HCT116 (cell line): ENCODE measurements around the gene HARBI1. TPM values are rescaled to one million over a fixed set of nuclear protein-coding genes. Genes with fewer than 3 reads are reported as not detected.

ENCODE experiments used
- ATAC-seq: fragments of 200-7000 bp; cut with Tn5 transposase; 2 replicates; pipeline ENCODE4 v1.9.1; 2020; ENCODE audit warnings: mild to moderate bottlenecking, moderate library complexity
- BruUV-seq: library from RNA; stranded (reverse); fragments of 400-500 nt; replicated peaks from 2 replicates; lab custom pipeline; 2021; lab: Mats Ljungman, UMichigan
- CTCF ChIA-PET: fragments of 300-600 bp; sonication (Branson Sonifier 250); formaldehyde crosslinking; loops from one replicate; lab custom pipeline; 2021; ENCODE audit warnings: antibody characterized with exemption; lab: Charles Lee
- POLR2A ChIA-PET: fragments of 300-600, 350-600 bp; sonication (Branson Sonifier 250); formaldehyde crosslinking; loops from one replicate; lab custom pipeline; 2021; ENCODE audit warnings: antibody characterized with exemption; lab: Charles Lee
- RAD21 ChIA-PET, 2 experiments: fragments of 300-600 bp; sonication (Branson Sonifier 250); formaldehyde crosslinking; loops; one replicate each; lab custom pipeline; 2023; ENCODE audit warnings: low total read pairs in 2 of 2; ENCODE audit not compliant: uncharacterized antibody in 2 of 2, unreplicated experiment in 2 of 2, low non-redundant PET in 1 of 2; lab: Charles Lee
- DNase-seq: peaks from one replicate; pipeline ENCODE4 v3.0.0-alpha.2; 2010; ENCODE audit warnings: low read depth, low spot score
- H2AFZ ChIP-seq: fragments of 200-600 bp; shearing (Covaris generic), sonication (generic); 2 replicates; pipeline ENCODE4 v1.6.1; 2017; ENCODE audit warnings: low read depth, mixed run types, mixed read lengths, antibody characterized with exemption, low read length; ENCODE audit not compliant: poor library complexity, severe bottlenecking
- H3K27ac ChIP-seq: 2 replicates; pipeline ENCODE4 v1.5.1; 2012; ENCODE audit warnings: low read depth, low read length
- H3K27me3 ChIP-seq: fragments of 200-600 bp; sonication (generic); 2 replicates; pipeline ENCODE4 v1.6.1; 2016; ENCODE audit warnings: mixed run types, low read length, mixed read lengths; ENCODE audit not compliant: insufficient read depth
- H3K36me3 ChIP-seq, 2 experiments: fragments of 200-500 bp in 1 of 2; fragments of 200-600 bp in 1 of 2; sonication (Bioruptor generic) in 1 of 2; sonication (generic) in 1 of 2; 2 replicates each; pipeline versions ENCODE4 v1.5.1 to v1.6.1; 2014 to 2016; ENCODE audit warnings: low read length in 2 of 2, inconsistent platforms in 1 of 2, mixed read lengths in 1 of 2, mixed run types in 1 of 2; ENCODE audit not compliant: insufficient read depth in 2 of 2, control insufficient read depth in 1 of 2
- H3K4me1 ChIP-seq, 2 experiments: fragments of 200-600 bp in 1 of 2; sonication (generic) in 1 of 2; 2 replicates each; pipeline versions ENCODE4 v1.5.1 to v1.6.1; 2012 to 2017; ENCODE audit warnings: low read length in 2 of 2, inconsistent platforms in 1 of 2, mild to moderate bottlenecking in 1 of 2, mixed read lengths in 1 of 2, mixed run types in 1 of 2, moderate library complexity in 1 of 2; ENCODE audit not compliant: insufficient read depth in 2 of 2, control insufficient read depth in 1 of 2
- H3K4me2 ChIP-seq: fragments of 200-600 bp; sonication (generic); 2 replicates; pipeline ENCODE4 v1.6.1; 2017; ENCODE audit warnings: mixed run types, low read length, mixed read lengths
- H3K4me3 ChIP-seq, 2 experiments: fragments of 200-600 bp in 1 of 2; sonication (generic) in 1 of 2; replicated peaks in 1 of 2; 2 replicates each; pipeline ENCODE4 v1.5.1; 2011 to 2016; ENCODE audit warnings: low read length in 2 of 2, control low read depth in 1 of 2, low read depth in 1 of 2, mild to moderate bottlenecking in 1 of 2, mixed read lengths in 1 of 2, mixed run types in 1 of 2
- H3K79me2 ChIP-seq: fragments of 200-600 bp; sonication (generic); 2 replicates; pipeline ENCODE4 v1.6.1; 2017; ENCODE audit warnings: mild to moderate bottlenecking, mixed run types, low read length, moderate library complexity, mixed read lengths; ENCODE audit not compliant: insufficient read depth
- H3K9ac ChIP-seq: fragments of 200-600 bp; sonication (generic); 2 replicates; pipeline ENCODE4 v1.6.1; 2016; ENCODE audit warnings: low read length, mixed read lengths
- H3K9me2 ChIP-seq: fragments of 200-600 bp; sonication (generic), shearing (Covaris generic); 2 replicates; pipeline ENCODE4 v1.6.1; 2017; ENCODE audit warnings: mixed run types, mild to moderate bottlenecking, moderate library complexity; ENCODE audit not compliant: insufficient read depth
- H3K9me3 ChIP-seq, 2 experiments: fragments of 200-500 bp in 1 of 2; fragments of 200-600 bp in 1 of 2; sonication (Bioruptor generic) in 1 of 2; sonication (generic) in 1 of 2; 2 replicates each; pipeline ENCODE4 v1.6.1; 2014 to 2017; ENCODE audit warnings: low read length in 2 of 2, mixed read lengths in 2 of 2, inconsistent platforms in 1 of 2, low read depth in 1 of 2, mild to moderate bottlenecking in 1 of 2, mixed run types in 1 of 2, moderate library complexity in 1 of 2; ENCODE audit not compliant: control insufficient read depth in 1 of 2, insufficient read depth in 1 of 2
- H4K20me1 ChIP-seq: fragments of 200-600 bp; sonication (generic), shearing (Covaris generic); 2 replicates; pipeline ENCODE4 v1.6.1; 2017; ENCODE audit warnings: mixed run types, mild to moderate bottlenecking, moderate library complexity; ENCODE audit not compliant: insufficient read depth
- CBX3 ChIP-seq: IDR thresholded peaks from 2 replicates; pipeline ENCODE4 v1.6.1; 2012; ENCODE audit warnings: low read depth
- EGR1 ChIP-seq: IDR thresholded peaks from 2 replicates; pipeline ENCODE4 v1.6.1; 2012; ENCODE audit warnings: low read depth
- ELF1 ChIP-seq: IDR thresholded peaks from 2 replicates; pipeline ENCODE4 v1.6.1; 2012; ENCODE audit warnings: low read depth, borderline replicate concordance
- EZH2phosphoT487 ChIP-seq: fragments of 200-600 bp; IDR thresholded peaks from 2 replicates; pipeline ENCODE4 v1.6.1; 2018; ENCODE audit warnings: antibody characterized with exemption, borderline replicate concordance
- SIN3A ChIP-seq: IDR thresholded peaks from 2 replicates; pipeline ENCODE4 v1.6.1; 2012; ENCODE audit warnings: low read depth
- SRF ChIP-seq: IDR thresholded peaks from 2 replicates; pipeline ENCODE4 v1.6.1; 2012; ENCODE audit warnings: low read depth
- TCF7L2 ChIP-seq: IDR thresholded peaks from 2 replicates; pipeline ENCODE4 v1.7.0; 2011; ENCODE audit warnings: borderline replicate concordance, inconsistent platforms; ENCODE audit not compliant: insufficient read depth, insufficient read length; ENCODE audit errors: extremely low read depth
- YY1 ChIP-seq: IDR thresholded peaks from 2 replicates; pipeline ENCODE4 v1.6.1; 2011; ENCODE audit warnings: low read length, low read depth, moderate library complexity, mild to moderate bottlenecking; ENCODE audit not compliant: insufficient replicate concordance; ENCODE audit errors: extremely low read depth
- ZFX ChIP-seq: fragments of 450-650 bp; IDR thresholded peaks from 2 replicates; pipeline ENCODE4 v1.6.1; 2017
- ZNF274 ChIP-seq: fragments of 200-500 bp; sonication (Bioruptor generic); IDR thresholded peaks from 2 replicates; pipeline ENCODE4 v1.6.1; 2014; ENCODE audit warnings: mild to moderate bottlenecking, low read depth, low read length, inconsistent platforms
- intact Hi-C: fragments of 100-400 bp; cut with micrococcal nuclease; formaldehyde crosslinking; loops from 2 replicates; pipeline ENCODE4 v1.10.0; 2022
- total RNA-seq: library from RNA; stranded (reverse); gene quantifications from one replicate; pipeline ENCODE4 v1.2.1, GENCODE V29; 2021; ENCODE audit not compliant: unreplicated experiment
- TF ChIP-seq, protein P1 (sequence below): IDR thresholded peaks from 2 replicates; pipeline ENCODE4 v1.6.1; 2012; ENCODE audit warnings: low read depth
- TF ChIP-seq, protein P2 (sequence below): IDR thresholded peaks from 2 replicates; pipeline ENCODE4 v1.6.1; 2012

Gene HARBI1
- total RNA-seq, 1 experiment from 2014 or later = 1.9 TPM

DNA sequence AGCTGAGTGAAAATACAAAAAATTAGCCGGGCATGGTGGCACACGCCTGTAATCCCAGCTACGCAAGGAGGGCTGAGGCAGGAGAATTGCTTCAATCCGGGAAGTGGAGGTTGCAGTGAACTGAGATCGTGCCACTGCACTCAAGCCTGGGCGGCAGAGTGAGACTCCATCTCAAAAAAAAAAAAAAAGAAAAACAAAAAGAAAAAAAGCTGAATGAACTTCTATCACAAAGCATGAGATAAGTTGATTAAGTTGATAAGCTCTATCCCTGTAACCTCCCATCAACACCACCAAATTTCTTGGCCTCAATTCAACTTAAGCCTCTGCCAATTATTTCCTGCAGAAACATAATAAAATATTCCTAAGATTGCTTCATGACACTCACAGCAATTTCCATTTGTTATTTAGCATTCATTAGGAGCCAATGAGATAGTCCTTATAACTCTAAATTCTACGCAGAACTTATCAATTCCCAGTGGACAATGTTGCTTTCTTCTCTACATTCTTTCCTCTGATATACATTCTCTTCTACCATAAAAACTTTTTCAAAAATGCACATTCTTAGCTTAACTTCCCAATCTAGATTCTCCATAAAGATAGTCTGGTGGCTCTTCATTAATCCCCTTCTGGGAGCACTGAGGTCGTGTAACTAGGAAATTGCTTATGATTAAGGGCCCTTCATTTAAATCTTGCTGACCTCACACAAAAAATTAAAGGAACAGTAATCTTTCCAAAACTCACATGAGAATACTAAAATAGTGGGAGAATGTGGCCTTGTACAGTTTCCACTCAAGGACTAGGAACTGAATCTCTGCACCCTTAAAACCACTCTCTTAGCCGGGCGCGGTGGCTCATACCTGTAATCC is 26.1 kb downstream of the HARBI1 start:
- RAD21 ChIA-PET = no interaction called here
- H3K27ac ChIP-seq = no peak overlapping the region
- H3K27me3 ChIP-seq = no peaks in the 10 kb centered on the region
- CTCF ChIA-PET = no interaction called here
- peaks cover 12 to 28% of the 10 kb centered on the region in 2 experiments for H3K4me1 ChIP-seq
- no peaks in the 10 kb centered on the region for H3K9me3 ChIP-seq
- TF ChIP-seq, protein P1, sequence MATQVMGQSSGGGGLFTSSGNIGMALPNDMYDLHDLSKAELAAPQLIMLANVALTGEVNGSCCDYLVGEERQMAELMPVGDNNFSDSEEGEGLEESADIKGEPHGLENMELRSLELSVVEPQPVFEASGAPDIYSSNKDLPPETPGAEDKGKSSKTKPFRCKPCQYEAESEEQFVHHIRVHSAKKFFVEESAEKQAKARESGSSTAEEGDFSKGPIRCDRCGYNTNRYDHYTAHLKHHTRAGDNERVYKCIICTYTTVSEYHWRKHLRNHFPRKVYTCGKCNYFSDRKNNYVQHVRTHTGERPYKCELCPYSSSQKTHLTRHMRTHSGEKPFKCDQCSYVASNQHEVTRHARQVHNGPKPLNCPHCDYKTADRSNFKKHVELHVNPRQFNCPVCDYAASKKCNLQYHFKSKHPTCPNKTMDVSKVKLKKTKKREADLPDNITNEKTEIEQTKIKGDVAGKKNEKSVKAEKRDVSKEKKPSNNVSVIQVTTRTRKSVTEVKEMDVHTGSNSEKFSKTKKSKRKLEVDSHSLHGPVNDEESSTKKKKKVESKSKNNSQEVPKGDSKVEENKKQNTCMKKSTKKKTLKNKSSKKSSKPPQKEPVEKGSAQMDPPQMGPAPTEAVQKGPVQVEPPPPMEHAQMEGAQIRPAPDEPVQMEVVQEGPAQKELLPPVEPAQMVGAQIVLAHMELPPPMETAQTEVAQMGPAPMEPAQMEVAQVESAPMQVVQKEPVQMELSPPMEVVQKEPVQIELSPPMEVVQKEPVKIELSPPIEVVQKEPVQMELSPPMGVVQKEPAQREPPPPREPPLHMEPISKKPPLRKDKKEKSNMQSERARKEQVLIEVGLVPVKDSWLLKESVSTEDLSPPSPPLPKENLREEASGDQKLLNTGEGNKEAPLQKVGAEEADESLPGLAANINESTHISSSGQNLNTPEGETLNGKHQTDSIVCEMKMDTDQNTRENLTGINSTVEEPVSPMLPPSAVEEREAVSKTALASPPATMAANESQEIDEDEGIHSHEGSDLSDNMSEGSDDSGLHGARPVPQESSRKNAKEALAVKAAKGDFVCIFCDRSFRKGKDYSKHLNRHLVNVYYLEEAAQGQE = no peak
- no peak for TF ChIP-seq CBX3
- TF ChIP-seq TCF7L2 = no peak
- TF ChIP-seq, protein P2, sequence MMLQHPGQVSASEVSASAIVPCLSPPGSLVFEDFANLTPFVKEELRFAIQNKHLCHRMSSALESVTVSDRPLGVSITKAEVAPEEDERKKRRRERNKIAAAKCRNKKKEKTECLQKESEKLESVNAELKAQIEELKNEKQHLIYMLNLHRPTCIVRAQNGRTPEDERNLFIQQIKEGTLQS = no peak
- TF ChIP-seq SRF = no peak
- no peak for TF ChIP-seq ZNF274
- TF ChIP-seq YY1 = no peak
- no peak for TF ChIP-seq SIN3A
- TF ChIP-seq ELF1 = no peak
- no peak for TF ChIP-seq EZH2phosphoT487
- TF ChIP-seq ZFX = no peak
- TF ChIP-seq EGR1 = no peak
- no peak for DNase-seq
- ATAC-seq = no peak
- no peak overlapping the region for H3K9ac ChIP-seq
- POLR2A ChIA-PET = no interaction called here
- peak overlapping the region; percentile 16 for H3K4me2 ChIP-seq
- TSS peak; percentile 32 for BruUV-seq
- no peaks in the 10 kb centered on the region for H3K9me2 ChIP-seq
- H2AFZ ChIP-seq = no peak overlapping the region
- peaks cover 75% of the 10 kb centered on the region for H3K79me2 ChIP-seq
- intact Hi-C loops = no loop called here
- H4K20me1 ChIP-seq = peaks cover 6% of the 10 kb centered on the region; the same call in 1 of the 2 replicates
- no peaks in the 10 kb centered on the region for H3K36me3 ChIP-seq
- H3K4me3 ChIP-seq = no peak overlapping the region
